ENCODE measurements around the gene GRK1. TPM values are rescaled to one million over a fixed set of nuclear protein-coding genes. Genes with fewer than 3 reads are reported as not detected.

GRK1 gene
- total and polyA plus RNA-seq, 2 of the 8 experiments (the other 6 are each of a cell fraction or from before 2014, with no cell fraction given), result 0.12 TPM; not detected in 1

- no peak overlapping the region for H3K4me2 ChIP-seq (ENCODE audit: insufficient read depth in 1 of 2, low read depth in 2 of 2, low read length in 2 of 2)
- H3K79me2 ChIP-seq (ENCODE audit: control insufficient read depth in 1 of 2, insufficient read depth in 2 of 2, low read length in 2 of 2), result no peaks in the 10 kb centered on the region
- no peak overlapping the region for H3K4me3 ChIP-seq (ENCODE audit: extremely low read depth in 1 of 4, insufficient read depth in 2 of 4, low read depth in 3 of 4, low read length in 4 of 4)
- H2BK20ac ChIP-seq (ENCODE audit: low read length), result no peak overlapping the region
- H2BK120ac ChIP-seq (replicated peaks; ENCODE audit: low read depth, low read length), result no peak overlapping the region
- DNase-seq (ENCODE audit: low read depth in 1 of 2, low spot score in 2 of 2) (no peak), FAIRE-seq (no peak)
- no peak overlapping the region for H3K23ac ChIP-seq (ENCODE audit: insufficient read length)
- H3K79me1 ChIP-seq (ENCODE audit: low read depth, low read length), result no peaks in the 10 kb centered on the region
- H3K4me1 ChIP-seq (replicated peaks in 1 of 4; ENCODE audit: control insufficient read depth in 3 of 4, insufficient read depth in 4 of 4, low read length in 3 of 4), result no peaks in the 10 kb centered on the region
- ChIA-PET POLR2A (ENCODE audit: partially characterized antibody) (interaction anchor here (0.8 to 1.7 kb wide), 2 partner anchors 8 to 12 kb away, joined by 3 read pairs; no protein-coding TSS in a partner anchor), CTCF (ENCODE audit: partially characterized antibody) (interaction anchor here (0.9 to 2.6 kb wide), 6 partner anchors 9 to 226 kb away, joined by 3 to 9 read pairs (median 3); no protein-coding TSS in a partner anchor)
- no peaks in the 10 kb centered on the region for H3K36me3 ChIP-seq (ENCODE audit: control insufficient read depth in 2 of 4, insufficient read depth in 4 of 4, low read length in 3 of 4)
- TF ChIP-seq TEAD4 (IDR thresholded peaks at IDR 0.05; ENCODE audit: low read depth, low read length) (no peak), TCF12 (IDR thresholded peaks at IDR 0.05; ENCODE audit: low read depth, low read length) (no peak), SIX5 (IDR thresholded peaks at IDR 0.05; ENCODE audit: low read depth, low read length) (no peak), SRF (IDR thresholded peaks at IDR 0.05; ENCODE audit: low read depth, low read length) (no peak), BCL11A (IDR thresholded peaks at IDR 0.05; ENCODE audit: low read depth in 2 of 2, low read length in 2 of 2) (no peak)
- H3K9me3 ChIP-seq (ENCODE audit: insufficient read depth in 2 of 2, low read depth in 1 of 2, low read length in 1 of 2), result peaks cover under 1 to 11% of the 10 kb centered on the region in 2 experiments; a peak in 3 of 4 replicates
- H2AK5ac ChIP-seq (ENCODE audit: low read depth, low read length), result no peak overlapping the region
- no peak overlapping the region for H3K14ac ChIP-seq (ENCODE audit: insufficient read length)
- no peak overlapping the region for H4K8ac ChIP-seq (ENCODE audit: extremely low read depth, insufficient read depth, low read length)
- no peak overlapping the region for H4K5ac ChIP-seq (ENCODE audit: insufficient read length, low read depth, low read length)
- H3K9ac ChIP-seq (replicated peaks in 1 of 4; ENCODE audit: extremely low read depth in 1 of 4, low read depth in 3 of 4, low read length in 3 of 4), result no peak overlapping the region
- H4K91ac ChIP-seq (replicated peaks; ENCODE audit: insufficient read length, low read length), result no peak overlapping the region
- 94% methylated on average over 16 of the region's 16 CpGs; no CpG with 5 or more reads in 1 of the 2 experiments for WGBS, 2 experiments (ENCODE audit: extremely low coverage in 1 of 2, insufficient coverage in 1 of 2, insufficient read length in 1 of 2, insufficient replicate concordance in 2 of 2, low coverage in 1 of 2, low lambda C conversion rate in 2 of 2, missing lambda C conversion rate in 1 of 2)
- no peak overlapping the region for H3K27ac ChIP-seq (ENCODE audit: low read depth, low read length)
- no peak overlapping the region for H3K18ac ChIP-seq (ENCODE audit: extremely low read depth, low read length)
- H3K56ac ChIP-seq (replicated peaks; ENCODE audit: insufficient read length, low read depth, low read length), result no peak overlapping the region
- H3K27me3 ChIP-seq (replicated peaks in 1 of 4; ENCODE audit: control insufficient read depth in 3 of 4, extremely low read depth in 1 of 4, insufficient read depth in 3 of 4, low read length in 3 of 4), result no peaks in the 10 kb centered on the region
- no peak overlapping the region for H2BK12ac ChIP-seq (ENCODE audit: low read depth, low read length)
- no peak overlapping the region for H2BK5ac ChIP-seq (ENCODE audit: low read depth, low read length)
- H3K4ac ChIP-seq (replicated peaks; ENCODE audit: insufficient read length, low read depth, low read length), result no peak overlapping the region
- H2AFZ ChIP-seq (ENCODE audit: low read length), result no peak overlapping the region
- H4K20me1 ChIP-seq (replicated peaks in 1 of 2; ENCODE audit: control insufficient read depth in 1 of 2, insufficient read depth in 2 of 2, low read length in 2 of 2), result no peaks in the 10 kb centered on the region
- no peak overlapping the region for H2BK15ac ChIP-seq (ENCODE audit: low read length)
- no peaks in the 10 kb centered on the region for H3K23me2 ChIP-seq (ENCODE audit: low read depth, low read length)
Observed at GRCh38 chr13:113650731-113651148, 16.3 kb upstream of the GRK1 start.
